GM19099 (cell line): ENCODE results near the gene CKMT2.

Source experiments
- POLR2A ChIP-seq: IDR thresholded peaks from 3 replicates; pipeline ENCODE4 v1.6.1; 2011; ENCODE audit warnings: low read depth; ENCODE audit not compliant: insufficient read length; ENCODE audit errors: extremely low read depth

The CKMT2 gene

GRCh38 chr5:81303563-81303962, 70.4 kb downstream of the CKMT2 start:
- TF ChIP-seq POLR2A, result no peak

GRCh38 chr5:81305785-81306184, 72.7 kb downstream of the CKMT2 start:
- no peak for TF ChIP-seq POLR2A

- TF ChIP-seq POLR2A, result no peak
Observed at GRCh38 chr5:81308836-81309235, 75.7 kb downstream of the CKMT2 start.

GRCh38 chr5:81310402-81311063, 77.4 kb downstream of the CKMT2 start:
- TF ChIP-seq POLR2A, result no peak

- TF ChIP-seq POLR2A, result no peak
Observed at GRCh38 chr5:81313278-81313677, 80.2 kb downstream of the CKMT2 start.

- TF ChIP-seq POLR2A, result no peak
Observed at GRCh38 chr5:81313686-81314085, 80.6 kb downstream of the CKMT2 start.

GRCh38 chr5:81314581-81314980, 81.5 kb downstream of the CKMT2 start:
- TF ChIP-seq POLR2A, result no peak

- no peak for TF ChIP-seq POLR2A
Observed at GRCh38 chr5:81315336-81315735, 82.2 kb downstream of the CKMT2 start.

- TF ChIP-seq POLR2A, result no peak
Observed at GRCh38 chr5:81315830-81316229, 82.7 kb downstream of the CKMT2 start.
